Mucosa of descending colon (tissue), 3 donors: ENCODE data around the gene CLEC2B. TPM values are rescaled to one million over a fixed set of nuclear protein-coding genes. Genes with fewer than 3 reads are reported as not detected.

Experiments used
- ATAC-seq: fragments of 200-7000 bp; cut with Tn5 transposase; one replicate; pipeline ENCODE4 v1.9.1; 2020; ENCODE audit warnings: mild to moderate bottlenecking, moderate library complexity
- DNase-seq, 3 donors: peaks; one replicate each; pipeline ENCODE4 v3.0.0-alpha.2; 2020
- H3K36me3 ChIP-seq: fragments of 200-600 bp; one replicate; pipeline ENCODE4 v1.8.0; 2021; ENCODE audit warnings: low read depth, mild to moderate bottlenecking
- H3K4me1 ChIP-seq: fragments of 200-600 bp; one replicate; pipeline ENCODE4 v1.8.0; 2021; ENCODE audit warnings: low read depth, mild to moderate bottlenecking
- H3K4me3 ChIP-seq: fragments of 200-600 bp; one replicate; pipeline ENCODE4 v1.8.0; 2021; ENCODE audit warnings: mild to moderate bottlenecking
- H3K9me3 ChIP-seq: fragments of 200-600 bp; one replicate; pipeline ENCODE4 v1.8.0; 2021; ENCODE audit warnings: mild to moderate bottlenecking
- intact Hi-C, 2 donors: fragments of 100-400 bp; cut with DNase I in 1 of 2; cut with micrococcal nuclease in 1 of 2; formaldehyde crosslinking; loops; one replicate each; pipeline versions ENCODE4 v1.11.0 to v1.11.1; 2022; cut with DNase I, micrococcal nuclease
- total RNA-seq, 3 donors: library from RNA; stranded (reverse); fragmentation: NEBNext Ultra II Directional in 2 of 3; extraction: Animal tissue kit (Norgen Biotek cat#: 25700) in 2 of 3; gene quantifications; one replicate each; pipeline versions ENCODE4 v1.2.1 to v1.2.4, GENCODE V29; 2021 to 2023
- TF ChIP-seq, protein P1 (sequence below): fragments of 200-600 bp; IDR thresholded peaks from one replicate; pipeline ENCODE4 v1.8.0; 2022; ENCODE audit warnings: antibody characterized with exemption, mild to moderate bottlenecking
- donor health status: DM: no; HTN: no; CAD: no; lungs with moderate emphysema.
- donor health status: DM: no; HTN: no; CAD: no.
- donor health status: DM: no; HTN: yes; CAD: no.

CLEC2B gene
- total RNA-seq, 3 donors from 2014 or later: 3.5 to 7.3 (median 6.5) TPM

DNA sequence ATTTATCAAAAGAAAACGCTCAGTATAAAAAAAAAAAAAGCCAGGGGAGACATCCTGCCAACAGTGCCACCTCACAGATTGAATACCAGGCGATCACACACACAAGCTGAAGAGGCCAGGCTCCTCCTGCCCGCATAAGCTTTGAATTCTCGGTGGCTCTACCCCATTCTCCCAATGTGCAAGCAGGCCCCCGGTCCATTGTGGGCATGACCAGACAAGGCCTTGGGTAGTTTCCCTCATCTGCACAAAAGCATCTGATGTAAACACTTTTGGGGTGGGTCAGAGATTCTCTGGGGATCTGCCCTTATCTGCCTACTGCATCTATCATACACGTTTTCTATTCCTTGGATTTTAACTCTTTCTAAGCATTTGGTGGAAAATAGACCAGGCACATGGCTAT is 28.4 kb upstream of the CLEC2B start:
- TF ChIP-seq, protein P1, sequence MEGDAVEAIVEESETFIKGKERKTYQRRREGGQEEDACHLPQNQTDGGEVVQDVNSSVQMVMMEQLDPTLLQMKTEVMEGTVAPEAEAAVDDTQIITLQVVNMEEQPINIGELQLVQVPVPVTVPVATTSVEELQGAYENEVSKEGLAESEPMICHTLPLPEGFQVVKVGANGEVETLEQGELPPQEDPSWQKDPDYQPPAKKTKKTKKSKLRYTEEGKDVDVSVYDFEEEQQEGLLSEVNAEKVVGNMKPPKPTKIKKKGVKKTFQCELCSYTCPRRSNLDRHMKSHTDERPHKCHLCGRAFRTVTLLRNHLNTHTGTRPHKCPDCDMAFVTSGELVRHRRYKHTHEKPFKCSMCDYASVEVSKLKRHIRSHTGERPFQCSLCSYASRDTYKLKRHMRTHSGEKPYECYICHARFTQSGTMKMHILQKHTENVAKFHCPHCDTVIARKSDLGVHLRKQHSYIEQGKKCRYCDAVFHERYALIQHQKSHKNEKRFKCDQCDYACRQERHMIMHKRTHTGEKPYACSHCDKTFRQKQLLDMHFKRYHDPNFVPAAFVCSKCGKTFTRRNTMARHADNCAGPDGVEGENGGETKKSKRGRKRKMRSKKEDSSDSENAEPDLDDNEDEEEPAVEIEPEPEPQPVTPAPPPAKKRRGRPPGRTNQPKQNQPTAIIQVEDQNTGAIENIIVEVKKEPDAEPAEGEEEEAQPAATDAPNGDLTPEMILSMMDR: no peak
- H3K4me3 ChIP-seq: no peak overlapping the region
- no peak for DNase-seq
- intact Hi-C loops: no loop called here
- H3K4me1 ChIP-seq: no peaks in the 10 kb centered on the region
- H3K36me3 ChIP-seq: no peaks in the 10 kb centered on the region
- ATAC-seq: no peak
- H3K9me3 ChIP-seq: peaks cover 3% of the 10 kb centered on the region

DNA sequence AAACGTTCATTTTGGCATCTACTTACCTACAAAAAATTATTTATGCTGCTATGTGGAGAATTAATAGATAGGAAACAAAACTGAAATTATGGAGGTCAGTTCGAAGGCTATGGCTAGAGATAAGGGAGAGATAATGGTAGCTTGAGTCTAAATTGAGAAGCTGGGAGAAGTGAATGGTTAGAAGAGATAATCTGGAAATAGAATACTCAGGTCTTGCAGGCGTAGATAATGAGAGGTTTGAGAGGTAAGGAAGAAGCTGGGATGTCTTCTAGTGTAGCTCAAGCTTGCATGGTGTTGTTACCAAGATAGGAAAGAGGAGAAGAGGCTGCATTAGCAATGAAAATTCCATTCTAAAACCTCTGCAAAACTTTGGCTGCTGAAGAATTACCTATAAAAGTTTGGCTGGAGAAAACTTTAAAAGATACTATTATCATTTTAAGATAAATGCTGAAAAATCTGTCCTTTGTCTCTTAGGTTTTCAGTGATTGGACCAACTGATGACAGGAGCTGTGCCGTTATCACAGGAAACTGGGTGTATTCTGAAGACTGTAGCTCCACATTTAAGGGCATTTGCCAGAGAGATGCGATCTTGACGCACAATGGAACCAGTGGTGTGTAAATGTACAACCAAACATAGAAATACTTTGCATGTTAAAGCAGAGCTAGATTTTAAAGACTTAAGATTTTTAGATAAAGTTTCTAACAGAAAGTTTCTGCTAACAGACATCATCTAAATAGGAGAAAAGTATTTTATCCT is 26.2 kb upstream of the CLEC2B start:
- Histone ChIP-seq H3K4me1 (no peaks in the 10 kb centered on the region), H3K36me3 (no peaks in the 10 kb centered on the region), H3K4me3 (no peak overlapping the region), H3K9me3 (no peaks in the 10 kb centered on the region)
- TF ChIP-seq, protein P1: no peak
- ATAC-seq (no peak), DNase-seq (no peak)
- intact Hi-C loops: no loop called here

DNA sequence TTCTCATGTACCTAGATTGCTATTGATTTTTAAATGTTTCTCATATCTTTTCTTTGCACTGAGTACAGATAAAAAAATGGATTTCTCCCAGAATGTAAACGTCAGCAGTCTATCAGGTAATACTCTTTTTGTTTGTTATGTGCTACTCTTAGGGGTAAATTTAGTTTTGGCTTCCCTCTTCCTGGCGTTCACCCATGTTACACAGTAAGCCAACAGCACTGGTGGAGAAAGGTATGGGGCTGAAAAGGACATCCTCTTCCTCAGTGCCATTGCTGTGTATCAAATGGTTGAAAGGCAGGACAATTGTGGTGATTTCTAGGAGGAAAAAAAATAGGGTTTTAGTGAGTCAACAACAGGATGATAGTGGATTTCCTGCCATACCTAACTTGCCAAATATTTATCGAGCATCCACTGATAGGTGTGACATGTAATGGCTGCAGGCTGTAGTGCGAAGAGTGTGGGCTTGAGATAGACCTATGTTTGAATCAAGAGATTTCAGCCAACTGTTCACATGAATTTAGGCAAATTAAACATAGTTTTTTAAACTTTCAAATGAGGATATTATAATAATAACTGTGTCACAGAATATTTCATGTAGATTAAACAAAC is 19.6 kb upstream of the CLEC2B start:
- no peaks in the 10 kb centered on the region for H3K9me3 ChIP-seq
- intact Hi-C loops: no loop called here
- H3K4me1 ChIP-seq: no peaks in the 10 kb centered on the region
- DNase-seq (no peak), ATAC-seq (no peak)
- H3K4me3 ChIP-seq: no peak overlapping the region
- H3K36me3 ChIP-seq: no peaks in the 10 kb centered on the region
- TF ChIP-seq, protein P1: no peak

DNA sequence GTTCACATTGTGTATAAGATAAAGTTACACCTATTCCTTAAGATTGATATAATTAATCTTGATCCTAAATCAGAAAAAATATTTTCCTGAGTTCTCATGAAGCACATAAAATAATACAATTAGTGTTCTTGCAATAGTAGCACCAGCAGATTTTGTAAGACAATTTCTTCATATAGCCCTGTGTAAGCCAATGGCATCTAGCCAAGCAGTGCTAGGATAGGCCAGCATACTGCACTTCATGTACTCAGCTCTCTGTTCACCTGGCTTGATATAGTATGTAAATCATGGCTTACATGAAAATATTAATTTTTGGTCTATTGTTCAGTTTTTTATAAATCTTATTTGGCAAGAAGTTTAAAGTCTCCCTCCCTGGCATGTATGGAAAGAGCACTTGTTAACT is 14.0 kb upstream of the CLEC2B start:
- intact Hi-C loops: no loop called here
- no peak for DNase-seq
- no peak for ATAC-seq
- Histone ChIP-seq H3K36me3 (no peaks in the 10 kb centered on the region), H3K9me3 (no peaks in the 10 kb centered on the region), H3K4me1 (no peaks in the 10 kb centered on the region), H3K4me3 (no peak overlapping the region)
- TF ChIP-seq, protein P1: no peak

DNA sequence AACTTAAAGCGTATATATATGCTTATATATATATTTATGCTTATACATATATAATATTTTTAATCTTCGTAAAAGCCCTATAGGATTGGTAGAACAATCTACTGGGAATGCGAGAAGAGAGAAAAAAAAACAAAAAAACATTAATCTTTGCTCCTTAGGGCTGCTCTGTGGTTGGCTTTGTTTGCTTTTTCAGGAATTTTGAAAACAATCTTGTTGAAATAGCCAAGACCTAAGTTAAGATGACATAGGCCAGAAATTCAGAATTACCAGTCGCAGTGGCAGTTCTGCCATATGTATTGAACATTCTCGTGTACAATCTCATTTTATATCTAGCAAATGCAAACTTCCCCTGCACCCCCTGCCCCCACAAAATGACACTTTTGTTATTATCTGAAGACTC is 12.8 kb upstream of the CLEC2B start:
- Histone ChIP-seq H3K9me3 (no peaks in the 10 kb centered on the region), H3K4me1 (no peaks in the 10 kb centered on the region), H3K36me3 (no peaks in the 10 kb centered on the region), H3K4me3 (no peak overlapping the region)
- intact Hi-C loops: no loop called here
- TF ChIP-seq, protein P1: no peak
- ATAC-seq (no peak), DNase-seq (no peak)
